SK-N-SH (cell line): ENCODE measurements around the gene LURAP1L. TPM values are rescaled to one million over a fixed set of nuclear protein-coding genes. Genes with fewer than 3 reads are reported as not detected.

Experiments used
- CTCF ChIA-PET: fragments of 300-600, 350-600 bp; formaldehyde crosslinking; extraction: SDS; loops from one replicate; lab custom pipeline; 2021; lab: Yijun Ruan, JAX
- POLR2A ChIA-PET: fragments of 350-600 bp; sonication (Branson Sonifier 250); formaldehyde crosslinking; extraction: SDS; loops from one replicate; lab custom pipeline; 2020; ENCODE audit warnings: antibody characterized with exemption, inconsistent platforms; lab: Yijun Ruan, JAX
- DNase-seq: peaks from one replicate; pipeline ENCODE4 v3.0.0; 2012
- H2AFZ ChIP-seq: fragments of 200-600 bp; sonication (generic); 2 replicates; pipeline ENCODE4 v1.8.1; 2016; ENCODE audit warnings: antibody characterized with exemption, mild to moderate bottlenecking, low read depth
- H3F3A ChIP-seq: fragments of 200-600 bp; sonication (generic); replicated peaks from 2 replicates; pipeline ENCODE3; 2016; ENCODE audit warnings: antibody characterized with exemption, mild to moderate bottlenecking; ENCODE audit not compliant: insufficient read depth
- H3K27ac ChIP-seq, 2 experiments: fragments of 200-500 bp in 1 of 2; fragments of 200-600 bp in 1 of 2; sonication (Bioruptor generic) in 1 of 2; sonication (generic), shearing (Covaris generic) in 1 of 2; 2 replicates each; pipeline versions ENCODE4 v1.5.1 to v1.6.1; 2014 to 2016; ENCODE audit warnings: low read depth in 2 of 2, inconsistent platforms in 1 of 2, low read length in 1 of 2, mild to moderate bottlenecking in 1 of 2, mixed read lengths in 1 of 2
- H3K27me3 ChIP-seq: fragments of 200-600 bp; sonication (generic), shearing (Covaris generic); 2 replicates; pipeline ENCODE4 v1.6.1; 2016; ENCODE audit warnings: mixed run types; ENCODE audit not compliant: insufficient read depth
- H3K36me3 ChIP-seq, 2 experiments: fragments of 200-500 bp in 1 of 2; fragments of 200-600 bp in 1 of 2; sonication (Bioruptor generic) in 1 of 2; sonication (generic) in 1 of 2; replicated peaks in 1 of 2; 2 replicates each; pipeline versions ENCODE3 to v1.5.1; 2014 to 2016; ENCODE audit warnings: low read length in 1 of 2, mild to moderate bottlenecking in 1 of 2; ENCODE audit not compliant: insufficient read depth in 2 of 2, control insufficient read depth in 1 of 2
- H3K4me1 ChIP-seq, 2 experiments: fragments of 200-500 bp in 1 of 2; fragments of 200-600 bp in 1 of 2; sonication (Bioruptor generic) in 1 of 2; sonication (generic), shearing (Covaris generic) in 1 of 2; 2 replicates each; pipeline versions ENCODE4 v1.5.1 to v1.6.1; 2014 to 2016; ENCODE audit warnings: low read depth in 1 of 2, low read length in 1 of 2, mixed run types in 1 of 2; ENCODE audit not compliant: insufficient read depth in 2 of 2, control insufficient read depth in 1 of 2
- H3K4me2 ChIP-seq: fragments of 200-600 bp; sonication (generic), shearing (Covaris generic); 2 replicates; pipeline ENCODE4 v1.6.1; 2017; ENCODE audit warnings: mixed run types
- H3K4me3 ChIP-seq, 2 experiments: fragments of 200-500 bp in 1 of 2; fragments of 200-600 bp in 1 of 2; sonication (Bioruptor generic) in 1 of 2; sonication (generic), shearing (Covaris generic) in 1 of 2; 2 replicates each; pipeline versions ENCODE4 v1.5.1 to v1.8.1; 2014 to 2016; ENCODE audit warnings: low read depth in 2 of 2, inconsistent platforms in 1 of 2, low read length in 1 of 2, mild to moderate bottlenecking in 1 of 2, mixed read lengths in 1 of 2, moderate library complexity in 1 of 2
- H3K79me2 ChIP-seq: fragments of 200-600 bp; sonication (generic); 2 replicates; pipeline ENCODE4 v1.8.1; 2017; ENCODE audit warnings: mild to moderate bottlenecking; ENCODE audit not compliant: insufficient read depth
- H3K9ac ChIP-seq: fragments of 200-600 bp; sonication (generic); 2 replicates; pipeline ENCODE4 v1.6.1; 2017; ENCODE audit warnings: mixed run types
- H3K9me2 ChIP-seq: fragments of 200-600 bp; sonication (generic); 2 replicates; pipeline ENCODE4 v1.6.1; 2017; ENCODE audit warnings: mixed run types
- H3K9me3 ChIP-seq: fragments of 200-600 bp; sonication (generic); 2 replicates; pipeline ENCODE4 v1.6.1; 2017; ENCODE audit warnings: mixed run types, mild to moderate bottlenecking, moderate library complexity
- H4K20me1 ChIP-seq: fragments of 200-600 bp; sonication (generic); 2 replicates; pipeline ENCODE4 v1.6.1; 2017; ENCODE audit warnings: mild to moderate bottlenecking, mixed run types; ENCODE audit not compliant: insufficient read depth
- EZH2phosphoT487 ChIP-seq: fragments of 200-600 bp; sonication (generic); IDR thresholded peaks from 2 replicates; pipeline ENCODE4 v1.6.1; 2017; ENCODE audit warnings: low read depth, mixed run types, mild to moderate bottlenecking, antibody characterized with exemption, moderate library complexity, borderline replicate concordance
- FOXM1 ChIP-seq: IDR thresholded peaks from 2 replicates; pipeline ENCODE4 v1.4.0; 2012; ENCODE audit warnings: low read depth, mild to moderate bottlenecking
- GABPA ChIP-seq: IDR thresholded peaks from 2 replicates; pipeline ENCODE4 v1.4.0; 2012; ENCODE audit warnings: low read depth, mild to moderate bottlenecking
- GATA2 ChIP-seq: sonication (generic); formaldehyde crosslinking; IDR thresholded peaks from 2 replicates; pipeline ENCODE4 v1.5.0; 2020; ENCODE audit warnings: mild to moderate bottlenecking, missing genetic modification reagents
- JUND ChIP-seq: IDR thresholded peaks from 2 replicates; pipeline ENCODE4 v1.4.0; 2012
- MEF2A ChIP-seq: IDR thresholded peaks from 2 replicates; pipeline ENCODE4 v1.4.0; 2012; ENCODE audit warnings: low read depth, borderline replicate concordance
- MXI1 ChIP-seq: IDR thresholded peaks from 2 replicates; pipeline ENCODE4 v1.6.1; 2012; ENCODE audit warnings: mild to moderate bottlenecking, low read depth, low read length, improper control_type of control experiment
- NFIC ChIP-seq: IDR thresholded peaks from 2 replicates; pipeline ENCODE4 v1.4.0; 2012; ENCODE audit warnings: borderline replicate concordance
- POLR2AphosphoS5 ChIP-seq: IDR thresholded peaks from 2 replicates; pipeline ENCODE4 v1.6.1; 2012; ENCODE audit warnings: low read depth, low read length
- RFX5 ChIP-seq: IDR thresholded peaks from 2 replicates; pipeline ENCODE4 v1.6.1; 2012; ENCODE audit warnings: mild to moderate bottlenecking, improper control_type of control experiment, low read length
- SIN3A ChIP-seq: IDR thresholded peaks from 2 replicates; pipeline ENCODE4 v1.6.1; 2012; ENCODE audit warnings: low read depth, mild to moderate bottlenecking, low read length, moderate library complexity, borderline replicate concordance
- TCF12 ChIP-seq: IDR thresholded peaks from 2 replicates; pipeline ENCODE4 v1.4.0; 2012
- TEAD4 ChIP-seq: IDR thresholded peaks from 2 replicates; pipeline ENCODE4 v1.4.0; 2012; ENCODE audit warnings: mild to moderate bottlenecking, borderline replicate concordance; ENCODE audit not compliant: insufficient read depth
- polyA plus RNA-seq, 3 experiments: library from polyadenylated mRNA; depleted of rRNA; stranded (reverse); fragments of >200 nt; gene quantifications; 2 replicates each; pipeline ENCODE4 v1.2.3, GENCODE V29; 2012
- TF ChIP-seq, protein P1 (sequence below): fragments of 150-350 bp; IDR thresholded peaks from 2 replicates; pipeline ENCODE4 v1.6.1; 2016; ENCODE audit warnings: mild to moderate bottlenecking, low read depth, low read length
- TF ChIP-seq, protein P2 (sequence below): fragments of 150-350 bp; IDR thresholded peaks from 2 replicates; pipeline ENCODE4 v1.6.1; 2017; ENCODE audit warnings: antibody characterized with exemption, low read length, low read depth, borderline replicate concordance
- TF ChIP-seq, protein P3 (sequence below): IDR thresholded peaks from 2 replicates; pipeline ENCODE4 v1.4.0; 2012; ENCODE audit warnings: low read depth, borderline replicate concordance
- TF ChIP-seq, protein P4 (sequence below): IDR thresholded peaks from 2 replicates; pipeline ENCODE4 v1.6.1; 2012; ENCODE audit warnings: mild to moderate bottlenecking, low read depth, low read length, moderate library complexity
- TF ChIP-seq, protein P5 (sequence below): fragments of 200-600 bp; sonication (generic); IDR thresholded peaks from 2 replicates; pipeline ENCODE4 v1.6.1; 2017; ENCODE audit warnings: antibody characterized with exemption, mild to moderate bottlenecking, moderate library complexity
- TF ChIP-seq, protein P6 (sequence below): IDR thresholded peaks from 2 replicates; pipeline ENCODE4; 2012

The LURAP1L gene
- polyA plus RNA-seq, 1 of the 3 experiments (the other 2 are of a cell fraction) = 3.4 TPM

DNA sequence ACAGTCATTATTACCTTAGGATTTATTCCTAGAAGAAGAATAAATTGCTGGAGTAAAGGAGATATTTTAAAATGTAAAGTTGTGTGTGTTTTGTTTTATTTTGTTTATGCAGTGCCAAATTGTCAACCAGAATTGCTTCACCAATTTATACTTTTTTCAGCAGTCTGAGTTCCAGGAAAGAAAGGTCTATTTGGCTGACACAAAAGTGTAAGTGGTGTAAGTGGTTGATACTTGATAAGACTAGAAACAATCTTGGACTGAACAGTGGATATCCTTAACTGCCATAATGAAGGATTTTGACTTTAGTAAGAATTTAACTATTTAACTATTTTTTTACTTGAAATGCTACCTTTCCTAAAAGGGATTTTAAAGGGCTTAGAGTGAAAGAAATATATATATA, 43.9 kb upstream of the LURAP1L start:
- POLR2A ChIA-PET = no interaction called here
- DNase-seq = no peak
- no peaks in the 10 kb centered on the region for H3K9me3 ChIP-seq
- no peaks in the 10 kb centered on the region for H3K36me3 ChIP-seq
- no peak overlapping the region for H3K4me2 ChIP-seq
- H3K79me2 ChIP-seq = no peaks in the 10 kb centered on the region
- H3K4me1 ChIP-seq = no peaks in the 10 kb centered on the region
- CTCF ChIA-PET = interaction anchor here (1.4 to 3.1 kb wide), 2 partner anchors 11 to 29 kb away, joined by 4 to 14 read pairs; no protein-coding TSS in a partner anchor
- H3K9me2 ChIP-seq = no peaks in the 10 kb centered on the region
- H3K27ac ChIP-seq = no peak overlapping the region
- no peak for TF ChIP-seq MEF2A
- TF ChIP-seq, protein P1, sequence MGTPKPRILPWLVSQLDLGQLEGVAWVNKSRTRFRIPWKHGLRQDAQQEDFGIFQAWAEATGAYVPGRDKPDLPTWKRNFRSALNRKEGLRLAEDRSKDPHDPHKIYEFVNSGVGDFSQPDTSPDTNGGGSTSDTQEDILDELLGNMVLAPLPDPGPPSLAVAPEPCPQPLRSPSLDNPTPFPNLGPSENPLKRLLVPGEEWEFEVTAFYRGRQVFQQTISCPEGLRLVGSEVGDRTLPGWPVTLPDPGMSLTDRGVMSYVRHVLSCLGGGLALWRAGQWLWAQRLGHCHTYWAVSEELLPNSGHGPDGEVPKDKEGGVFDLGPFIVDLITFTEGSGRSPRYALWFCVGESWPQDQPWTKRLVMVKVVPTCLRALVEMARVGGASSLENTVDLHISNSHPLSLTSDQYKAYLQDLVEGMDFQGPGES = no peak
- TF ChIP-seq, protein P2, sequence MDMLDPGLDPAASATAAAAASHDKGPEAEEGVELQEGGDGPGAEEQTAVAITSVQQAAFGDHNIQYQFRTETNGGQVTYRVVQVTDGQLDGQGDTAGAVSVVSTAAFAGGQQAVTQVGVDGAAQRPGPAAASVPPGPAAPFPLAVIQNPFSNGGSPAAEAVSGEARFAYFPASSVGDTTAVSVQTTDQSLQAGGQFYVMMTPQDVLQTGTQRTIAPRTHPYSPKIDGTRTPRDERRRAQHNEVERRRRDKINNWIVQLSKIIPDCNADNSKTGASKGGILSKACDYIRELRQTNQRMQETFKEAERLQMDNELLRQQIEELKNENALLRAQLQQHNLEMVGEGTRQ = no peak
- no peak for TF ChIP-seq JUND
- TF ChIP-seq SIN3A = no peak
- no peak for TF ChIP-seq TEAD4
- no peak for TF ChIP-seq GATA2 (CRISPR knock-in tag)
- no peak for TF ChIP-seq TCF12
- no peak for TF ChIP-seq MXI1
- no peak for TF ChIP-seq POLR2AphosphoS5
- no peak for TF ChIP-seq EZH2phosphoT487
- TF ChIP-seq GABPA = no peak
- TF ChIP-seq, protein P3, sequence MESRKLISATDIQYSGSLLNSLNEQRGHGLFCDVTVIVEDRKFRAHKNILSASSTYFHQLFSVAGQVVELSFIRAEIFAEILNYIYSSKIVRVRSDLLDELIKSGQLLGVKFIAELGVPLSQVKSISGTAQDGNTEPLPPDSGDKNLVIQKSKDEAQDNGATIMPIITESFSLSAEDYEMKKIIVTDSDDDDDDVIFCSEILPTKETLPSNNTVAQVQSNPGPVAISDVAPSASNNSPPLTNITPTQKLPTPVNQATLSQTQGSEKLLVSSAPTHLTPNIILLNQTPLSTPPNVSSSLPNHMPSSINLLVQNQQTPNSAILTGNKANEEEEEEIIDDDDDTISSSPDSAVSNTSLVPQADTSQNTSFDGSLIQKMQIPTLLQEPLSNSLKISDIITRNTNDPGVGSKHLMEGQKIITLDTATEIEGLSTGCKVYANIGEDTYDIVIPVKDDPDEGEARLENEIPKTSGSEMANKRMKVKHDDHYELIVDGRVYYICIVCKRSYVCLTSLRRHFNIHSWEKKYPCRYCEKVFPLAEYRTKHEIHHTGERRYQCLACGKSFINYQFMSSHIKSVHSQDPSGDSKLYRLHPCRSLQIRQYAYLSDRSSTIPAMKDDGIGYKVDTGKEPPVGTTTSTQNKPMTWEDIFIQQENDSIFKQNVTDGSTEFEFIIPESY = no peak
- no peak for TF ChIP-seq RFX5
- TF ChIP-seq, protein P4, sequence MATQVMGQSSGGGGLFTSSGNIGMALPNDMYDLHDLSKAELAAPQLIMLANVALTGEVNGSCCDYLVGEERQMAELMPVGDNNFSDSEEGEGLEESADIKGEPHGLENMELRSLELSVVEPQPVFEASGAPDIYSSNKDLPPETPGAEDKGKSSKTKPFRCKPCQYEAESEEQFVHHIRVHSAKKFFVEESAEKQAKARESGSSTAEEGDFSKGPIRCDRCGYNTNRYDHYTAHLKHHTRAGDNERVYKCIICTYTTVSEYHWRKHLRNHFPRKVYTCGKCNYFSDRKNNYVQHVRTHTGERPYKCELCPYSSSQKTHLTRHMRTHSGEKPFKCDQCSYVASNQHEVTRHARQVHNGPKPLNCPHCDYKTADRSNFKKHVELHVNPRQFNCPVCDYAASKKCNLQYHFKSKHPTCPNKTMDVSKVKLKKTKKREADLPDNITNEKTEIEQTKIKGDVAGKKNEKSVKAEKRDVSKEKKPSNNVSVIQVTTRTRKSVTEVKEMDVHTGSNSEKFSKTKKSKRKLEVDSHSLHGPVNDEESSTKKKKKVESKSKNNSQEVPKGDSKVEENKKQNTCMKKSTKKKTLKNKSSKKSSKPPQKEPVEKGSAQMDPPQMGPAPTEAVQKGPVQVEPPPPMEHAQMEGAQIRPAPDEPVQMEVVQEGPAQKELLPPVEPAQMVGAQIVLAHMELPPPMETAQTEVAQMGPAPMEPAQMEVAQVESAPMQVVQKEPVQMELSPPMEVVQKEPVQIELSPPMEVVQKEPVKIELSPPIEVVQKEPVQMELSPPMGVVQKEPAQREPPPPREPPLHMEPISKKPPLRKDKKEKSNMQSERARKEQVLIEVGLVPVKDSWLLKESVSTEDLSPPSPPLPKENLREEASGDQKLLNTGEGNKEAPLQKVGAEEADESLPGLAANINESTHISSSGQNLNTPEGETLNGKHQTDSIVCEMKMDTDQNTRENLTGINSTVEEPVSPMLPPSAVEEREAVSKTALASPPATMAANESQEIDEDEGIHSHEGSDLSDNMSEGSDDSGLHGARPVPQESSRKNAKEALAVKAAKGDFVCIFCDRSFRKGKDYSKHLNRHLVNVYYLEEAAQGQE = no peak
- TF ChIP-seq, protein P5, sequence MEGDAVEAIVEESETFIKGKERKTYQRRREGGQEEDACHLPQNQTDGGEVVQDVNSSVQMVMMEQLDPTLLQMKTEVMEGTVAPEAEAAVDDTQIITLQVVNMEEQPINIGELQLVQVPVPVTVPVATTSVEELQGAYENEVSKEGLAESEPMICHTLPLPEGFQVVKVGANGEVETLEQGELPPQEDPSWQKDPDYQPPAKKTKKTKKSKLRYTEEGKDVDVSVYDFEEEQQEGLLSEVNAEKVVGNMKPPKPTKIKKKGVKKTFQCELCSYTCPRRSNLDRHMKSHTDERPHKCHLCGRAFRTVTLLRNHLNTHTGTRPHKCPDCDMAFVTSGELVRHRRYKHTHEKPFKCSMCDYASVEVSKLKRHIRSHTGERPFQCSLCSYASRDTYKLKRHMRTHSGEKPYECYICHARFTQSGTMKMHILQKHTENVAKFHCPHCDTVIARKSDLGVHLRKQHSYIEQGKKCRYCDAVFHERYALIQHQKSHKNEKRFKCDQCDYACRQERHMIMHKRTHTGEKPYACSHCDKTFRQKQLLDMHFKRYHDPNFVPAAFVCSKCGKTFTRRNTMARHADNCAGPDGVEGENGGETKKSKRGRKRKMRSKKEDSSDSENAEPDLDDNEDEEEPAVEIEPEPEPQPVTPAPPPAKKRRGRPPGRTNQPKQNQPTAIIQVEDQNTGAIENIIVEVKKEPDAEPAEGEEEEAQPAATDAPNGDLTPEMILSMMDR = no peak
- TF ChIP-seq NFIC = no peak
- TF ChIP-seq, protein P6, sequence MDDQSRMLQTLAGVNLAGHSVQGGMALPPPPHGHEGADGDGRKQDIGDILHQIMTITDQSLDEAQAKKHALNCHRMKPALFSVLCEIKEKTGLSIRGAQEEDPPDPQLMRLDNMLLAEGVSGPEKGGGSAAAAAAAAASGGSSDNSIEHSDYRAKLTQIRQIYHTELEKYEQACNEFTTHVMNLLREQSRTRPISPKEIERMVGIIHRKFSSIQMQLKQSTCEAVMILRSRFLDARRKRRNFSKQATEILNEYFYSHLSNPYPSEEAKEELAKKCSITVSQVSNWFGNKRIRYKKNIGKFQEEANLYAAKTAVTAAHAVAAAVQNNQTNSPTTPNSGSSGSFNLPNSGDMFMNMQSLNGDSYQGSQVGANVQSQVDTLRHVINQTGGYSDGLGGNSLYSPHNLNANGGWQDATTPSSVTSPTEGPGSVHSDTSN = no peak
- no peak for TF ChIP-seq FOXM1
- no peak overlapping the region for H2AFZ ChIP-seq
- no peak overlapping the region for H3K9ac ChIP-seq
- no peak overlapping the region for H3K4me3 ChIP-seq
- H3F3A ChIP-seq = no peaks in the 10 kb centered on the region
- H3K27me3 ChIP-seq = no peaks in the 10 kb centered on the region
- H4K20me1 ChIP-seq = no peaks in the 10 kb centered on the region
